Activated CD4-positive, CD25-positive, alpha-beta regulatory T cell treated with anti-CD3 and anti-CD28 coated beads, Interleukin-2, amount 50 U/mL, for 72 hours (primary cell): ENCODE data around the gene BLACAT1.

Experiments used
- DNase-seq: peaks from one replicate; pipeline ENCODE4 v3.0.0; 2021

The BLACAT1 gene

DNA sequence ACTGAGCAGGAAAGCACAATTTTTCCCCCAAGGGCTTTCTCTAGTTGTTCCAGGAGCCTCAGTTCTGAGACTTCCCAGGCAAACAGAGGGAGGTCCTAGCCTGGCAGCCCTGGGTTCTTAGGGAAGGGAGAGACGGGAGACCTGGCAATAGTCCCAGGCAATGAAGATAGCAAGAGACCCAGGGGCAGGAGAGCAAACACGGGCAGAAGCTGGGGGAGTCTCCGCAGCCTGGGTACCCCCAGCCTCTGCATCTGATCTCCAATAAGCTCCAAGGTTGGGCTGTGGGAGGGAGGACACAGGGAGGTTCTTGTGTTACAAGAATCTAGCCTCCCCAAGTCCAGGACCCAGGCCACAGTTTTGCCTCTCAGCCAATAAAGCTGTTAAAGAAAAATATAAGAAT is 2.4 kb downstream of the BLACAT1 start:
- DNase-seq, result no peak

DNA sequence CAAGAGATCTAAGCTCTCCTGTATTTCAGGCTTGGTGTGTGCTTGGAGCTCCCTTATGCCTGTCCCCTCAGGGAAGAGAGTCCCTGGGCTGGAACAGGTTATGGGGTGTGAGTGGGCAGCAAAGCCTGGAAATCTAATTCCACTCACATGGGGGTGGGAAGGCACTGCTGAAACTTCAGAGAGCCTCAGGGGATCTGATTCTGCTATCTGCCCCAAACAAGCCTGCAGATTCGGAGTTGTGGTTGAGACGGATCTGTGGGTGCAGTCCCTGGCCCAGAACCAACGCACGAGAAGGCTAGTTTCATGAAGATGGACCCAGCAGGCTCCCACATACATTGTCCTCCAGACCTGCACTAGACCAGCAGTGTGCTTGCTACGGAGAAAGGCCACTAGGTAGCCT is 2.9 kb downstream of the BLACAT1 start:
- no peak for DNase-seq

DNA sequence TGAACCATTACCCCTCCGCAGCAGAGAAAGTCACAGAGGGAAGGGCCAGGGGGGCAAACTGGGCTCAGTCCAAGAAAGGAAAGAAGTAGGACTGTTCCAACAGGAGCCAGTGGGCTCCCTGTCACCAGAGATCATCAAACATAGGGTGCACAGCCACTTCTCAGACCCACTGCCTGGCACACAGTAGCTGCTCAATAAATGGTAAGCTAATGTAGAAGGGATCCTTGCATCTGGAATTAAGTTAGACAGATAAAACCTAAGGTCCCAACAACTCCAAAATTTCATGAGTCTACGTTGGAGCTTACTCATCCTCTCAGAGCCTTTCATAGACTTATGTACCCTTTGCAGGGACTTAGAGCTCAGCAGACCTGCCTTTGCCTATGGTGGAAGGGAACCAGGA is 3.5 kb downstream of the BLACAT1 start:
- DNase-seq, result no peak

DNA sequence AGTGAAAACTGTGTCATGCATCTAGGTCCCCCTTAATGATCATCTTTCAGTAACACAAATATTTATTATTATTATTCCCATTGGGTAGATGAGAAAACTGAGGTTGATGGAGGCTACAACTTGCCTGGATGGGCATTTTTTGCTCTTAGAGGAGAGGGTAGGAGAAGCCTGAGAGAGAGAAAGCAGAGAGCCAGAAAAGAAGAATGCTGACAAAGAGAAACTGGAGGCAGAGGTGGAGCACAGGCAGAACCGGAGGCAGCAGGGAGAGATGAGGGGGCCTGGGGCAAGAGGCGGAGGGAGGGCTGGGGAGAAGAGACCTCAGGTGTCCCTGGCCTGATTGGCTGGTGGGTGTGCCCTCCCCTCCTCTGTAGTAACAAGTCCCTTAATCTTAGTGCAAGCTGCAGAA is 4.1 kb downstream of the BLACAT1 start:
- DNase-seq, result no peak

DNA sequence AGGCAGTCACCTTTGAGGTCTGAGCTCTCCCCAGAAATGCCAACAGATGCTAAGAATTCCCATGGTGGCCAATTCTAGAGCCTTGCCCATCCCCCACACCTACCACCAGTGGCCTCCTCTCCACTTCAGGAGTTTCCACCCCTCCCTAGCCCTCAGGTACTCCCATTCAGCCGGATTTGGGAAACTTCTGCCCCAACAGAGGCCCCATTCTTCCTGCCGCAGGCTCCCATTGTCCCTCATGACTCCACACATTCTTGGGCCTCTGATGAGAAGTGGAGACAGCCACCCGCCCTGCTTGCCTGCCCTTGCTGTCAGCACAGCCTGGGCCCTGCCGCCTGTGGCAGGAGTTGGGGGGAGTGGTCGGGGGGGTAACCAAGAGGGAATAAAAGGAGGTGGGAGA is 4.6 kb downstream of the BLACAT1 start:
- DNase-seq, result no peak

DNA sequence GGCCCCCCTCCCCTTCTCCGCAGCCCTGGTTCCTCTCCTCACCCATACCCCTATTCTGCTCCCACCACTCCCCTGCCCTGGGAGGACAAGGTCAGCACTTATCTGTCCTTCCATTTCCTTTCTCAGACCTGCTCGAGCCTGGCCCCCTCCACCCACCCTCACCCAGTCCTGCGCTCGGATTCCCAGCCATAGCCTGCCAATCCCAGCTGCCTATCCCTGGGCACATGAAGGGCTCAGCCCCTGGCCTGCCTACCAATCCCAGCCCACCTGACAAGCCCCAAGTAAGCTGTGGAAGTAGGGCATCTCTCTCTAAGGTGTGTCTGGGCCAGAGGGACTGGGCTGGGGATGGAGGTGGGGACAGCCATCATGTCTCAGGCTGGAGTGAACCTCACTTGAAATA is 5.4 kb downstream of the BLACAT1 start:
- DNase-seq, result no peak

DNA sequence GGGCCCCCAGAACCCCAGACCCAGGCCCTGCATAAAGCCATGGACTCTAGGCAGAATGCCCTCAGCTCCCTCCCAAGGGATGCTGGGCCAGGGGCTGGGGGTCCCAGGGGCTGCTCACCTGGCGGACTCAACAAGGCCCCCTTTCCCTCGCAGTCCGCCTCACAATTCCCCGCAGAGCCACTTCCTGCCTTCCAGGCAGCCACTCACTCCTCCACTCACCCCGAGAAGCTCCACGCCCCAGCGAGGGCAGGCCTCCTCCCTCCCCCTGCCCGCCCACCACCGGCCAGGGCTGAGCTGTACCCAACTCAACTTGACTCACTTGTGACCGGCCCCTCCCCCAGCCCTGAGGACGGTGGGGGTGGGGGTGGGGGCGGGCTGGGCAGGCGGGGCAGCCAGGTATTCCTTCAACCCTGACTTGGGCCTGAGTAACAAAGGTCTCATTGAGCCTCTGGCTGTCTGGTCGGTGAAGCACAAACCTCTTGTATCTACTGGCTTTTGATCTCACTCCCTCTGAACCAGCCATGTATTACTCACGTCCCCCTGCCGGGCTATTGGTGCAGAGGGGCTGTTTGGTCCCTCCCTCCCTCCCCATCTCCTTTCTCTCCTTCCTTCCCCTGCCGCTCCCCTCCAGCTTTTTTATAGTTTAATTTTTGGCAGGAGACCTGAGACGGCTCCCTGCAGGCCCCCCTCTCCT is 5.9 kb downstream of the BLACAT1 start:
- peak; percentile 47 for DNase-seq

DNA sequence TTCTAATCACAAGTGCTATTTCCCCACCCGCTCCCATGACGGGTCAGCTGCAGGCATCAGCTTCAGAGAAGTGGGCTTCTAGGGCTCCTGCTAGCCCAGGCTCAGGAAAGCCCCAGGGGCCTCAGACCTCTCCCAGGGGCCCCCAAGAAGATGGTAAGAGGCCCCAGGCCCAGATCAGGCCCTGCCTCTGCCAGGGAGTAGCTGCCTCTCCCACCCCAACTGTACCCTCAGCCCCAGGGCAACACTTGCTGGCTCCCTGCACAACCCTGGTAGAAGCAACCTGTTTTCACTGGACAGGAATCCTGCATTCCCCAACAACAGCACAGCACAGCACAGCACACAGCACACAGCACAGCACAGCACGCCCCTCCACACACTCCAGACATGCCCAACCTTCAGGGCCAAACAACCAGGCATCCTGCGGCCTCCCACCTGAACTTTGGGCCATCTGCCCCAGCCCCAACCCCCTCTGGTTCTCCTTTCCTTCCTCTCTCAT is 6.5 kb downstream of the BLACAT1 start:
- DNase-seq, result no peak

DNA sequence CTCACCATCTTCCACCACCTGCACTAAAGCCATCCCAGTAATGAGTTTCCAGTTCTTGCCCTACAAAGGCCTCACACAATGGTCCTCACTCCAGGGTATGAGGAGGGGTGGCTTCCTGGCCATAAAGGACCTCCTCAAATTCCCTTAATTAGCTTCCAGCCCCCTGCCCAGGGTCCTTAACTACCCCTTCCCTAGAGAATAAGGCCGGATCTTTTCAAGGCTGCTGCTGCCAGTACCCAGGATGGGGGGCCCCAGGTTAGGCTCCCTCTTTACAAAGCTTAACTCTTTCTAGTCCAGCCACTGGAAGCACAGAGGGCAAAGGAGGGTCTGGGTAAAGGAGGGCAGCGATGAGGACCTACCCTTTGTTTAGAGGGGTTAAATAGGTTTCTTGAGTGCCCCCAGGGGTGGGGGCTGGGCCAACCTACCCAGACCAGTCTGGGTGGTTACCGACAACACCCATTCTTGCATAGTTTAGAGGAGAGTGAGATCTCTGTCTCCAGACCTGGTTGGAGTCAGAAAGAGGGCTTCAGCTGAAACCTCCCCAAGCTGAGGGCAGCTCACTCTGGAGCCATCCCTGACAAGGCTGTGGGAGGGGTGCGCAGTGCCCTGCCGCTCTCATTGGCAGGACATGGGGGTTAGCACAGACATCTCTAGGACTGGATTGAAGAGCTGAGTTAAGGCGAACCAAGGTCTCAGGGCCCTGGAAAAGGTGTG is 7.1 kb downstream of the BLACAT1 start:
- DNase-seq, result no peak

DNA sequence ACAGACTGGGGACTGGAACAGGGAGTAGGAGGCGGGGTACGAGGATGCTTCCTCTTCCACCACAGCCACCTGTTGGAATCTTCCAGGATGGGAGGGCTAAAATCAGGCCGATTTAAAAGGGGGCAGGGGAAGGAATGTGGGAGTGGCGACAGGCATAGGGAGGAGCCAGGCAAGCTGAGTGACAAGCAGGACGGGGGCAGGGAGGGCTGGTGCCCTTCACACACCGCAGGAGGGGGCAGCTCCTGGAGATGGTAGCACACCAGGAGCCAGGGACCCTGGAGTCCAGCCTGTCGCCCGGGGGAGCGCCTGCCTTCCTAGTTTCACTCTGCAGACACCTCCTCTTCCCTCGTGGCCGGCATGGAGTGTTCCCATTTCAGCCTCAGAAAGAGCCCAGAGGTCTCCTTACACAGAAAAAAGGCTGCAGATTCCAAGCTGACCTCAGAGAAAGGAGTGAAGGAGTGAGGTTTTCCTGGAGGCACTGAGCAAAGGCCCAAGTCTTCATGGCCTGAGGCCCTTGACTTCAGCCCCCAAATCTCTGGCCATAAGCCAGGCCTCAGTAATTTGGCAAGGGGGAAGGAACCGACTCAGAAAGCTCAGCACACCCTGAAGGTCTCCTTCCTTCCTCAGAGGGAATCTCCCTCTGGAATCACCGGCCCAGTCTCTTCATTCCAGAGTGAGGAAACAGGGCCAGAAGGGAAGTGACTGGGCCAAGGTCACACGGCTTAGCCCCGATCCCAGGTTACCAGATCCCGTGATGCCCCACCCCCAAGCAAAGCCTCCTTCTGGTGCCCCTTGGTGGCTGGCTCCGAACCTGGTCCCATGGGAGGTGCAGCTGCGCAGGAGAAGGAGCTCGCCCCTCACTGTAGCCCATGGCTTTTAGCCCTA is 8.1 kb downstream of the BLACAT1 start:
- no peak for DNase-seq

DNA sequence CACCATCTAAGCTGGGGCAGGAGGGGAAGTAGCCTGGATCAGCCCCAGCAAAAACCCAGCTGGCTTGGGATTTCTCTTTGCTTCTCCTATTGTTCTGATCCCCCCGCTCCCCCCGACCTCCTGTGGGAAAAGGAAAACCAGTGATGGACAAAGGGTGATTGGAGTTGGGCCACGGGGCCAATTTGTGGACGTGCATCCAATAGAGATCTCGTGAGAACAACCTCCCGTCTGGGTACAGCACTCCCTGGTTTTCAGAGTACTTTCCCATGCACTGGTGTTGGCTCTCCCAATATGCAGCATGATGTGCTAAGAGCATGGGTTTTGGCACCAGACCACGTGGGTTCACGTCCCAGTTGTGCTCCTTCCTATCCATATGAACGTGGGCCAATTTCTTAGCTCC is 9.0 kb downstream of the BLACAT1 start:
- DNase-seq, result no peak

DNA sequence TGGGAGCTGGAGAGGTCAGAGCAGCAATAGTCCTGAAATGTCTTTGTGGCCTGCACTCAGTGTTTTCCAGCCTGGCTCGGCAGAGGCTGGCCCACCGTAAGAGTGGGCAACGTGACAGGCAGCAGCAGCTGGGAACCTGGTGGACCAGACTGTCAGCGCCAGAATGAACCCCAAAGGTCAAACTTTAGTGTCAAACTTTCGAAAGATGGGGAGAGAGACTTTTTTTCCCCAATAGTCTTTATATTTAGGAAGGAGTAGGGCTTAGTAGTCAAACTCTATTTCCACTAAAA is 10.3 kb downstream of the BLACAT1 start:
- no peak for DNase-seq

DNA sequence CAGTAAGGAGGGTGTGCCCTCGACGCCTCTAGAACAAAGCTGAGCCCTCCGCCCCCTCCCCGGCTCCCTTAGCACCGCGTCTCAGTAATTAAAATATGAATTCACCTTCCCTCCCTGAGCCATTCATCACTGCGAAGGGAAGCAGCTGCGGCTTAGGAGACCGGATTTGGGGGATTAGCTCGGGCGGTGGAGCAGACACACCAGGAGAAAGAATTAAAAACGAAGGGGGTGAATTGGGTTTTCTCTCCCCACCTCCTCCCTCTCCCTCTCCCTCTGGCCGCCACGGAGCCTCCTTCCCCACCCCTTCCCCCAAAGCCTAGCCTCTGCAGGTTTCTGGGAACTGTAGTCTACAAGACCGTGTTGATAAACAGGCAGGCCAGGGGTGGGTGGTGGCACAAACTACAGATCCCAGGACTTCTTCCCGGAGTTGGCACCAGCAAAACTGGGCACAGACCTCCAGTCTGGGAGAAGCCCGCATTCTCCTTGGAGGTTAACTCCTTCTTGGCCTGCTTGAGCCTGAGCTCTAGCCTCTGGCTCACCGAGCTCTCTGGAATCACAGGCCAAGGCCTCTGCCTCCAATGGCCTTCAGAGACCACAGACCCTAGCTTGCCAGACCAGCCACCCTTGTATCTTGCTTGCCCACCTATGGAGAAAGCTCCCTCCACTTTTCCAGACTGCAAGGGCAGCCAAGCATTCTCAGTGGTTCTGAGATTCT is 10.8 kb downstream of the BLACAT1 start:
- no peak for DNase-seq

DNA sequence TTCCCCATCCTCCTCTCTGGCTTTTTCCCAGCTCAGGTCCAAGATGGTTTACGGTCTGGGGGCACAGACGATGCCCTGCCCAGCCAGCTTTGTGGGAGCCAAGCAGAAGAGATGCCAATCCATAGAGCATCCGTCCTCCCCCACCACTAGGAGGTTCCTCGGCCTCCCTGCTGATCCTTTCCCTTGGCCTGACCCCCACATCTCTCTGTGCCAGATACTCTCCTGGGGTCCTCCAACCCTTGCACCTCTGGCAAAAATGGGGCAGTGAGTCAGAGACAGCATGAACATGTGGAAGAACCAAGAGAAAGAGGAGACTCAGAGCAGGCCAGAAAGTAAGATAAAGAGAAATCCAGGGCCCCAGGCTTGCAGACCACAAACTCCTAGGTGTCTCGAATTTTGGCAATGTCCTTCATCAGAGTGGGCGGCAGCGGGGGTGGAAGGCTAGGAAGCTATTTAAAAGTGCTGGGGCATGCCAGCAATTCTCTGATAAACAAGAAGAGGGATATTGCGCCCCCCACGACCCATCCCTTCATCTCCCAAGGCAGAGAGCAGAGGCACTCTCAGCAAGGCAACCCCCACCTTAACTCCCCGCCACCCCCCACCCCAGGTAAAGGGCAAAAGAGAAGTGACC is 11.4 kb downstream of the BLACAT1 start:
- DNase-seq, result no peak

DNA sequence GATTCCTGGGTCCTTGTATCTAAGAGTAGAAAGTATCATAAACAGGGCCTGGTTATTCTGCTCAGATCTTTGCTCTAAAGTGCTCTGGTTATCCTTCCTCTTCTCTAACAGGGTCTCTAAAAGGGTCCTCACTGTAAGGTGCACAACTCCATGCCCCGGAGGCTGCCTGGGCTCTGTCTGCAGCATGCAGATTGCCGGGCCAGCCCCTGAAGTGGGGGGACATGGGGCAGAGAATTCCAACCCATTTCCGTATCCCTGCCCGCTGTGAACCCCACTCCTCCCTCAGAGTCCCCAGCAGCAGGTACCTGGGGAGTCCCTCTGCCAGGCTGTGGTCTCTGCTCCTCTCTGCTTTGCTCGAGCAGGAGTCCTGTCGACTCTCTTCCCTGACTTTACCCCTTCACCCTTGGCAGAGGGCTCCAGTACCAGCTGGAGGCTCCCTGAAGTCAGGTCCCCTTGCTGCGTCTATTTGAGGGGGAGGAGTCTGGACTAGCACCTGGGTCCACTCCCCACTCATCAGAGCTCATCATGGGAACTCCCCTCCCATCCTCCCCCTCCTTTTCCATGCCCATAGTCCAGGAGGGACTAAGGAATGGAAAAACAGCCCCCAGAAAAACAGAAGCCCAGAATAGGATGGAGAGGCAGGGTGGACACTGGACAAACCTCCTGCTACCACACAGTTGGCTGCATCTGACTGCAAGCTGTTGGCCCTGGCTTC is 12.1 kb downstream of the BLACAT1 start:
- no peak for DNase-seq

DNA sequence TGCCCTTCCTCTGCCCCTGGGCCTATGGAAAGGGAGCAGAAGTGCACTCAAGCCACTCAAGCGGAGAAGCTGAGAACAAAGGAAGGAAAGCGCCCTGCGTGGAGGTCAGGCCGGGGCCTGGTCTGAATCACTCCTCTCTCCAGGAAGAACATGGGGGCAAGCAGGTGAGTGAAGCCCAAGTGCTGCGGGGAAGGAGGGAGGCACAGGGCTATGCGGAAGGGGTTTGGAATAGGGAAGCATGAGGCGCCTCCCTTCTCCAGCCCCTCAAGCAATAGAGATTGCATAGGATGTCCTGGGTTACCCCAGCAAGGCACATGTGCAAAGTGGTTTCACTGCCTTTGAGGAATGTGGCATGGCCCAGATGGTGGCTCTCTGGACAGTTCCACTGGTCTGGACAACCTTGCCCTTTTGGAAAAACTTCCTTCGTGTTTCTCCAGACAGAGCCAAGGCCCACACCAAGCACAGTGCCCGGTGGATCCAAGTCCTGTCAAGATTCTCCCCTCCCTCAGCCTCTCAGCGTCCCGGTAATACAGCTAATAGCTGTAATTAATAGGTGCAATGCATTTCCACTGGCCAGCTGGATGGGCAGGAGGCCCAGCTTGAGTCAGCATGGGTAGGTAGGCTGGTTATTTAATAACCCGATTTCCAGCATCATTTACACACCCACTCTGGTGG is 13.7 kb downstream of the BLACAT1 start:
- DNase-seq, result no peak

DNA sequence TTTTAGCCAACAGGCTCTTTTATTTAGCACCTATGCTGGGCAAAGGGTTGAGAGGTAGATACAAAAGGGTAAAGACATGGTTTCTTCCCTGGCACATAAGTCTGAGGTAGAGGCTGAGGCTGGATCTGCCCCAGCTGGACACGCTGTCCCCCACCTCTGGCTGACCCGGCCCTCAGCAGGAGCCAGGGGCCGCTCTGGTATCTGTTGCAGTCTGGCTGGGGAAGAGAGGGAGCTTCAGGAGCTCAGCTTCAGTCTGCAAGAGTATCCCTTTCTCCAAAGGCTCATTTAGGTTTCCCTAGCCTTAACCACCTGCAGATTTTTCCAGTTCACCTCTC is 14.2 kb downstream of the BLACAT1 start:
- no peak for DNase-seq

DNA sequence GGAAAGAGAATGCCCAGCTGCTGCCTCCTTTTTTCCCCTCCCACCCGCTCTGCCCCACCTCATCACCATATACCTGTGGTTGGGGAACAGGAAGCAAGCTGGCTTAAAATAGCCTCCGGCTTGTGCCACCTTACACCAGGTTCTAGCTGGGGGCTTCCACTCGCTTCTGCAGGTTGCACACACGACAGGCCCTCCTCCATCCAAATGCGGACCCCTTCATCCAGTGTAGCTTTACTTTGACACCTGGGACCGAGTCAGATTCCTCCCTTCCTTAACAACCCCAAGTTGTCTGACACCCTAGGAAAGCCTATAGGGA is 14.6 kb downstream of the BLACAT1 start:
- DNase-seq, result no peak

DNA sequence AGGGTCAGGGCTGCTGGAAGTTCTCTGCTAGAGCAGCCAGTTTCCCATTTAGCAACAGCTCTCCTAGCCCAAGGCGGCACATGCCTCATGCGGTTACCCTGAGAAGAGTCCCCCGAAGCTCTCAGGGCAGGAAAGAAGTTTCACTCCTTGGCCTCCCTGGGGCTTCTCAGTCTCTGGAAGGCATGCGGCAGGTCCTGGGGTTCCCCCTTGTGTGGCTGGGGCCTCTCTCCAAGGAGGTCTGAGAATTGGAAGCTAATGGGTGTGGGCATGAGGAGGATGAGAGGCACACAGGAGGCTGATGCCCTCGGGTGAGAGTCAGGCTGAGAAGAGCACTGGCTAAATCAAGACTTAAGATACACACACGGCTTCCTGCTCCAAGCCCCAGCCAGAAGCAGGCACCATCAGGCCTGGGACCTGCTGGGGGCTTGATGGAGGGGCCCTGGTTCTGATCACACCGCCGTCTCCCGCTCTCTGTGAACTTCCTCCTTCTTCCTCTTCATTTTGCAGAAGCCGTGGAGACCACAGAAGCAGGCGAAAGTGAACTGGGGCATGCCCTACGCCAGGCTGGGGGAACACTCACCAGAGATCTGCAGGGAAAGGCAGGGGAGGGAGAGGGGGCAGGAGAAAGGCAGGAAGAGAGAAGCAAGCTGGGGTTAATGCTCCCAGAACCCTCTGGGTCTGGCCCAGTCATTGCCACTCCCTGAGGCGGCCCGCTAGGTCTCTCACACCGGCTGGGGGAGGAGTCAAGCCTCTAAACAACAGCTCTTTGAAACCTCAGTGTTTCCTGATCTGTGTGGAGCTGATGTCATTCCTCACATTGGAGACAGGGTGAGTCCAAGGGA is 15.1 kb downstream of the BLACAT1 start:
- peak; percentile 64 for DNase-seq

DNA sequence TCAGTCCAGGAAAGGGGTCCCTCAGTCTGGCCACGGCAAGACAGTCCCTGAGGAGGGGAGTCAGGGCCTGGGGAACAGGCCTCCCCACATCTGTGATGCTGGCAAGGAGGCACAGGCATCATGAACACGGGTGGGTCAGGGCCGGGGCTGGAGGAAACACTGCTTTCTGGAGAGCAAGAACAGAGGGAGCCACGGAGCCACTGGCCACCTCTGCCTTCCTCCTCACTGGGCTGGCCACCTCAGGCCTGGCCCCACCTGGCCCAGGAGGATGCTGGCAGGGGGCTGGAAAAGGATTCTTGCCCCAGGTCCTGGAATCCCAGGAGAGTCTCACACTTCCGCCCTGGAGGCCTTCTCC is 15.7 kb downstream of the BLACAT1 start:
- DNase-seq, result no peak
